ENCODE data around the gene GEMIN4. TPM values are rescaled to one million over a fixed set of nuclear protein-coding genes. Genes with fewer than 3 reads are reported as not detected.

GEMIN4 gene
- total RNA-seq, 4 donors from 2014 or later = 15.4 to 21.2 (median 19.0) TPM

DNA sequence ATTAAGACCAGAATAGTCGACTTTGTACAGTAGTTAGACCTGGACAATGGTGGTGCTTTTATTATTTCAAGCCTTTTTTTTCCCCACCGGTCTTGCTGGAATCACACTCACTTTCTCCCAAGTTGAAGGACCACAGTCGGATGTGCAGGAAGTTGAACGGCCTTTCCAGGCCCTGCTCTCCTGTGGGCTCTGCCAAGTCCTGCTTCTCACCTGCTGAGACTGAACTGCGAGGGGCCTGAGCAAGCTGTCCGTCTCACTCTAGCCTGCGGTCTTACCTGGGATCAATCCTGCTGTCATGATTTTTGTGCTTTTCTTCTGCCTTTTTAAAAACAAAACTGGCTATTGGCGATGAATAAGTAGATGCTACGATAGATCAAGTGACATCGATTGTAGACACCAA is 18.3 kb downstream of the GEMIN4 start:
- TF ChIP-seq, protein P1, sequence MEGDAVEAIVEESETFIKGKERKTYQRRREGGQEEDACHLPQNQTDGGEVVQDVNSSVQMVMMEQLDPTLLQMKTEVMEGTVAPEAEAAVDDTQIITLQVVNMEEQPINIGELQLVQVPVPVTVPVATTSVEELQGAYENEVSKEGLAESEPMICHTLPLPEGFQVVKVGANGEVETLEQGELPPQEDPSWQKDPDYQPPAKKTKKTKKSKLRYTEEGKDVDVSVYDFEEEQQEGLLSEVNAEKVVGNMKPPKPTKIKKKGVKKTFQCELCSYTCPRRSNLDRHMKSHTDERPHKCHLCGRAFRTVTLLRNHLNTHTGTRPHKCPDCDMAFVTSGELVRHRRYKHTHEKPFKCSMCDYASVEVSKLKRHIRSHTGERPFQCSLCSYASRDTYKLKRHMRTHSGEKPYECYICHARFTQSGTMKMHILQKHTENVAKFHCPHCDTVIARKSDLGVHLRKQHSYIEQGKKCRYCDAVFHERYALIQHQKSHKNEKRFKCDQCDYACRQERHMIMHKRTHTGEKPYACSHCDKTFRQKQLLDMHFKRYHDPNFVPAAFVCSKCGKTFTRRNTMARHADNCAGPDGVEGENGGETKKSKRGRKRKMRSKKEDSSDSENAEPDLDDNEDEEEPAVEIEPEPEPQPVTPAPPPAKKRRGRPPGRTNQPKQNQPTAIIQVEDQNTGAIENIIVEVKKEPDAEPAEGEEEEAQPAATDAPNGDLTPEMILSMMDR (IDR thresholded peaks at IDR 0.05) = no peak
- TF ChIP-seq POLR2AphosphoS5 (IDR thresholded peaks at IDR 0.05) = no peak
- TF ChIP-seq POLR2A (IDR thresholded peaks at IDR 0.05; ENCODE audit: low read depth) = no peak
- no peak for TF ChIP-seq EP300 (IDR thresholded peaks at IDR 0.05)
- H3K36me3 ChIP-seq = peaks cover 0 to 8% (median 6%) of the 10 kb centered on the region in 4 donors
- H3K4me3 ChIP-seq = peak overlapping the region in 2 of 4 donors; percentile 85 to 89
- no peak overlapping the region for H3K27ac ChIP-seq (replicated peaks in 1 of 4)
- H3K27me3 ChIP-seq = no peaks in the 10 kb centered on the region
- H3K4me1 ChIP-seq = peaks cover 4 to 26% (median 21%) of the 10 kb centered on the region in 4 donors
- 75% methylated on average over 10 of the region's 10 CpGs for WGBS
- H3K9me3 ChIP-seq = no peaks in the 10 kb centered on the region
- DNase-seq (ENCODE audit: extremely low spot score) = no peak
- intact Hi-C loops (cut with DNase I) = loop anchor here (2.0 kb wide), 1 partner anchor 17 kb away; no protein-coding TSS in a partner anchor

DNA sequence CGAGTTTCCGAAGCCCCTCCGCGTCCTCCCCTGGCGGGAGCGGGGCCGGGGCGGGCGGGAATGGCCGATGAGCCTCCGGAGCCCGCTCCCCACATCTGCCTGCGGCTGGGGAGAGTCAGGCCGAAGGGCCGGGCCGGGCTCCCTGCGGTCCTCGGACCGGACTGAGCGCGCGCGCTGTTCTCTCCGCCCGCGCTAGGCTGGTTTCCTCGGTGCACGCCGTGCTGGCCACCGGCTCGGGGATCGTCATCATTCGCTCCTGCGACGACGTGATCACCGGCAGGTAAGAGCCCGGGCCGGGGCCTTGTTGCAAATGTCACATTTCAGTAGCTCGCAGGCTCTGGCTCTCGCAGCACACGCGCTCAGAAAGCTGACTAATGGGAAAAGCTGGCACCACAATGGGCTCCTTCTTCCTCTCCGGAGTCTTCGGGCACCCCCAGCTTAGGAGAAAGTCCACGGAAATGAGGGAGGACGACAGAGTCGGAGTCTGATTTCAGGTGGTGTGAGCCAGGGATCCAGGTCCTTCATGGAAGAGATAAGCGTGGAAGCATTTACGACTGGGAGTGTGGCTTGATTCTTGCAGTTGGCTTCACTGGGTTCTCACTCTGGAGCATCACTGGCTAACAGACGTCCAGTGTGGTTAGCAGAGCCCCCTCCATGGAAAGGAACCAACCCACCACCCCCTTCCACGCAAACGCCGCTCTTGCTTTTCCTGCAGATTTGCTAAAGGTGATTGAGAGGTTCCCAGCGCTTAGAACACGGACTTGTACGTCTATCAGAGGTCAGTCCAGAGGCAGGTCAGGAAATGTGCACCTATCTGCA is 19.0 kb downstream of the GEMIN4 start:
- 18% methylated on average over 21 of the region's 57 CpGs for WGBS
- H3K9me3 ChIP-seq = no peaks in the 10 kb centered on the region
- peak overlapping the region; percentile 82 to 89 (median 86) for H3K4me3 ChIP-seq
- intact Hi-C loops (cut with DNase I) = loop anchor here (2.0 kb wide), 1 partner anchor 18 kb away; no protein-coding TSS in a partner anchor
- H3K36me3 ChIP-seq = peaks cover 0 to 1% (median under 1%) of the 10 kb centered on the region in 4 donors
- peak overlapping the region; percentile 85 to 93 (median 89) for H3K27ac ChIP-seq (replicated peaks in 1 of 4)
- H3K4me1 ChIP-seq = peaks cover 4 to 26% (median 21%) of the 10 kb centered on the region in 4 donors
- no peaks in the 10 kb centered on the region for H3K27me3 ChIP-seq
- no peak for DNase-seq (ENCODE audit: extremely low spot score)
- TF ChIP-seq POLR2AphosphoS5 (IDR thresholded peaks at IDR 0.05) (no peak), EP300 (IDR thresholded peaks at IDR 0.05) (no peak), POLR2A (IDR thresholded peaks at IDR 0.05; ENCODE audit: low read depth) (no peak)
- TF ChIP-seq, protein P1 (IDR thresholded peaks at IDR 0.05) = no peak

DNA sequence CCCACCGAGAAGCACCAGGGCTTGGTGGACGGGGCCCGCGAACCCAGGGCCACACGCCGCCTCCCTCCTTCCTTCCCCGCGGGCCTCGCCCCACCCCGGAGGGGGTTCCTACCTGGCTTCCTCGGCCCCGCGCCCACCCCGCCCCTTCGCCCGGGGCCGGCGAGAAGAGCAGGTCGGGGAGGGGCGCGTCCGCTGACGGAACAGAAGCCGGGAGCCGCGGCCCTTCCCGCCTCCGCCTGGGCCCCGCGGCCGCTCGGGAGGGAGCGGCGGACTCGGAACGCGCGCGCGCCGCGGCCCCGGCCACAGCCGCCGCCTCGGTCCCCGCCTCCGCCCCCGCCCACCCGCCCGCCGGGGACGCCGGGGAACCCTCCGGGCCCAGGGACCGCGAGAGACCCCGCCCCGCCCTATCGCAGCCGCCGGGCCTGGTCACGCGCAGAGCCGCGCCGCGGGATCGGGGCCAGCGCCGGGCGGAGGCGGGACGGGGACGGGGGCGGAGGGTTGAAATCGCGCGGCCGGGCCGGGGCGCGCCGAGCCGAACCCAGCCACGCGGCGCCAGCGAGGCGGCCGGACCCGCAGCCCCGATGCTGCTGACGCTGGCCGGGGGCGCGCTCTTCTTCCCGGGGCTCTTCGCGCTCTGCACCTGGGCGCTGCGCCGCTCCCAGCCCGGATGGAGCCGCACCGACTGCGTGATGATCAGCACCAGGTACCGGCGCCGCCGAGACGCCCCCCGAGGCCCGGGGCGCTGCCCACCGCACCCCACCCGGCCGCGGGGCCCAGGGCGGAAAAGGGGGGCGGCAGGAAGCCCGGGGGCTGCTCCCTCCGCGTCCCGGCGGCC is 19.8 kb downstream of the GEMIN4 start, which contains the start of gene TLCD3A:
TSS of gene TLCD3A (plus strand) at position 530 of the 835 bp plus-strand sequence. CDS start at position 582, 52 bp downstream.
- Histone ChIP-seq H3K9me3 (no peaks in the 10 kb centered on the region), H3K27me3 (no peaks in the 10 kb centered on the region), H3K36me3 (no peaks in the 10 kb centered on the region), H3K4me3 (peak within 1 kb of the TSS; percentile 82 to 89 (median 86)), H3K27ac (replicated peaks in 1 of 4) (peak within 1 kb of the TSS; percentile 85 to 93 (median 89)), H3K4me1 (peaks cover 4 to 26% (median 21%) of the 10 kb centered on the region in 4 donors)
- intact Hi-C loops (cut with DNase I) = loop anchor here (2.0 kb wide), 1 partner anchor 19 kb away; no protein-coding TSS in a partner anchor
- DNase-seq (ENCODE audit: extremely low spot score) = no peak
- no CpG with 5 or more reads among the region's 126 CpGs for WGBS
- peak; percentile 15 to 49 for TF ChIP-seq POLR2AphosphoS5 (IDR thresholded peaks at IDR 0.05)
- TF ChIP-seq, protein P1 (IDR thresholded peaks at IDR 0.05) = no peak

DNA sequence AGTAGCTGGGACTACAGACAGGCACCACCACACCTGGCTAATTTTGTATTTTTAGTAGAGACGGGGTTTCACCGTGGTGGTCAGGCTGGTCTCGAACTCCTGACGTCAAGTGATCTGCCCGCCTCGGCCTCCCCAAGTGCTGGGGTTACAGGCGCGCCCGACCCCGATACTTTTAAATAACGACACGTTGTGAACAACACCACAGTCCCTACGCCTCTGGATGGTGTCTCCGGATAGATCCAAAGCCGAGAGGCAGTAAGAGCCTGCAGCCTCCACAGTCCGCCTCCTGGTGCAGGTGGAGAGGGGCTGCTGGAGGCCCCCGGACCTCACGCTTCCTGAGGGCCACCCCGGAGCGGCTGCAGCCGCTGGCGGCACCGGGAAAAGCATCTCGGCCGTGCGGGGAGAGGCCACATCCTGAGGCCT is 20.4 kb downstream of the GEMIN4 start:
- intact Hi-C loops (cut with DNase I) = loop anchor here (2.0 kb wide), 1 partner anchor 19 kb away; no protein-coding TSS in a partner anchor

More for the DNA sequence above, 20.4 kb downstream of the GEMIN4 start:
- Histone ChIP-seq H3K27ac (replicated peaks in 1 of 4) (peak overlapping the region; percentile 85 to 93 (median 89)), H3K4me1 (peaks cover 4 to 26% (median 21%) of the 10 kb centered on the region in 4 donors), H3K27me3 (no peaks in the 10 kb centered on the region), H3K36me3 (no peaks in the 10 kb centered on the region), H3K4me3 (peak overlapping the region; percentile 82 to 89 (median 86)), H3K9me3 (no peaks in the 10 kb centered on the region)
- no peak for TF ChIP-seq POLR2AphosphoS5 (IDR thresholded peaks at IDR 0.05)
- TF ChIP-seq, protein P1 (IDR thresholded peaks at IDR 0.05) = no peak
- TF ChIP-seq EP300 (IDR thresholded peaks at IDR 0.05) = no peak
- TF ChIP-seq POLR2A (IDR thresholded peaks at IDR 0.05; ENCODE audit: low read depth) = no peak
- no peak for DNase-seq (ENCODE audit: extremely low spot score)
- no CpG with 5 or more reads among the region's 26 CpGs for WGBS

Measured in esophagus muscularis mucosa (tissue), 4 donors.